NCI-H128 (cell line): ENCODE measurements around the gene CETP.
"Not testable (repeated sequence)": the region's sequence is repeated elsewhere in the genome, so short reads cannot be mapped to it uniquely, and the experiment has no call there.

Experiments
- DNase-seq: peaks from one replicate; lab custom pipeline; 2025; ENCODE audit not compliant: unreplicated experiment; lab: John Stamatoyannopoulos, UW

Gene CETP

DNA sequence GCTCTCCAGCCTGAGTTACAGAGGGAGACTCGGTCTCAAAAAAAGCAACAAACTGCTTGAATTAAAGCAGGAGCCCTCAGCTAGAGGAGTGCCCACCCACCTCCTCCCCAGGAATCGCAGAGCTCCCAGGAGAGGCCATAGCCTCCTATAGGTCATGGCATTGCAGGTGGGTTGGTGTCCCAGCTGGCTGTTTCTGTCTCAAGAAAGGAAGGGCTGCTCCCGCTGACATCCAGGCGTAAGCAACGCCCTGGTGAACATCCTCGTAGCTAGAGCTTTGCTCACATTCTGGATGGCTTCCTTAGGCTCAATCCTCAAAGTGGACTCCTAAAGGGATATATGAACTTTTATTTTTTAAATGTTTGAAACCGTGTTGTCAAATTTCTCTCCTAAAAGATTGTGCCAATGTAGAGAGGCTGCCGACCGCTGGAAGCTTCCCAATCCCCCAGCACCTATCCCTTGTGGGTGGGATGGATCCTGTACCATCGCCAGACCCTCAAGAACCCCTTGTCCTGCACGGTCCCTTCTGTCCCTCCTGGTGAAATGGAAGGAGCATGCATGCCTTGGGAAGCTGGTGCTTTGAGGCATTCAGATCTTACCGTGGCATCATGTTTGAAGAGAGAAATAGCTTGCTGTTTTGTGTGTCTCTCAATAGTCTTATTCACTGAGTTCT lies 33.5 kb downstream of the CETP start:
- DNase-seq = no peak

GRCh38 chr16:56997264-56997663 lies 35.5 kb downstream of the CETP start:
- DNase-seq = no peak

- no peak for DNase-seq
These were observed 36.2 kb downstream of the CETP start for GRCh38 chr16:56997931-56998330.

GRCh38 chr16:56998352-56998751 lies 36.6 kb downstream of the CETP start:
- no peak for DNase-seq

DNA sequence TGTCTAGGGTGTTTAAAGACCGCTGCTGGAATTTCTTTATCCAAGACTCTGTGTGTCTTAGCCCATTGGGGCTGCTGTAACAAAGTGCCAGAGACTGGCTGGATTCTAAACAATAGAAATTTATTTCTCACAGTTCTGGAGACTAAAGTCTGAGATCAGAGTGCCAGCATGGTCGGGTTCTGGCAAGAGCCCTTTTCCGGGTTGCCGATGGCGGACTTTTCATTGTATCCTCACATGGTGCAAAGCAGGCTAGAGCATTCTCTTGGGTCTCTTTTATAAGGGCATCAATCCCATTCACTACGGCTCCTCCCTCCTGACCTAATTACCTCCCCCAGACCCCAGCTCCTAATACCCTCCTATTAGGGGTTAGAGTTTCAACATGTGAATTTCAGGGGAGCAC lies 37.1 kb downstream of the CETP start:
- no peak for DNase-seq

DNA sequence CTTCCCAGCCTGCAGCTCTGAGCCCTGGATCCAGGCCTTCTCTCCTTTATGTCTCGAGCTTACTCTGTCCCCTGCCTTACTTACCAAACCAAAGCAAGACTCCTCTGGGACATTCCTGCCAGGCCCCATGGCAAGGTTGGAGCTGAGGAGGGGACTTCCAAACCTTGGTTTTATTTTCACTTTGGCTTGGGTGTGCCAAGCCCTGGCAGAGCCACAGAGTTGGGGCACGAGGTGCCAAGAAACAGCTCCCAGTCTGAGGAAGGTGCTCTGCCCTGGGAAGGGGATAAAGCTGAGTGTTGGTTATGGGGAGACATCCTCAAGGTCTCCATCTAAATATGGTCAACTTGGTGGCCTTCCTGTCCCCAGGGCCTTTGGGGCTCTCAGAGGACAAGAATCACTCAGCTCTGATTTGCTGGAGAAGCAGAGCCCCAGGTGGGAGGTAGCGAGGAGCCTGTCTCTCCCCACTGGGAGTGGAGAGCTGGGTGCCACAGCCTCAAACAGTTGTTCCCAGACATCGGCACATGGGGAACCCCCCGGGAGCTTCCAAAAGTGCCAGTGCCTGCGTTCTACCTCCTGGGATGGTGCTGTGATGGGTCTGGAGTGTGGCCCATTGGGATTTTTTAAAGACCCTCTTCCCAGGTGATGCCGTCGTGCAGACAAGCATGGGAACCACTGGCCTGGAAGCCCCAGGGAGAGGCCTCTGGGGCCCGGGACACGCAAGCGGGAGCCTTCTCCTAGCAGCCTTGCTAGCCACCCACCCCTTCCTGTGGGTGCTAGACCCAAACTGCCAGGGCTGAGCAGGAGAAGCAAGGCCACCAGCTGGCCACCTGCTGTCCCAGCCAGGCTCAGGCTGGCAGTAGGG lies 37.9 kb downstream of the CETP start:
- DNase-seq = no peak

DNA sequence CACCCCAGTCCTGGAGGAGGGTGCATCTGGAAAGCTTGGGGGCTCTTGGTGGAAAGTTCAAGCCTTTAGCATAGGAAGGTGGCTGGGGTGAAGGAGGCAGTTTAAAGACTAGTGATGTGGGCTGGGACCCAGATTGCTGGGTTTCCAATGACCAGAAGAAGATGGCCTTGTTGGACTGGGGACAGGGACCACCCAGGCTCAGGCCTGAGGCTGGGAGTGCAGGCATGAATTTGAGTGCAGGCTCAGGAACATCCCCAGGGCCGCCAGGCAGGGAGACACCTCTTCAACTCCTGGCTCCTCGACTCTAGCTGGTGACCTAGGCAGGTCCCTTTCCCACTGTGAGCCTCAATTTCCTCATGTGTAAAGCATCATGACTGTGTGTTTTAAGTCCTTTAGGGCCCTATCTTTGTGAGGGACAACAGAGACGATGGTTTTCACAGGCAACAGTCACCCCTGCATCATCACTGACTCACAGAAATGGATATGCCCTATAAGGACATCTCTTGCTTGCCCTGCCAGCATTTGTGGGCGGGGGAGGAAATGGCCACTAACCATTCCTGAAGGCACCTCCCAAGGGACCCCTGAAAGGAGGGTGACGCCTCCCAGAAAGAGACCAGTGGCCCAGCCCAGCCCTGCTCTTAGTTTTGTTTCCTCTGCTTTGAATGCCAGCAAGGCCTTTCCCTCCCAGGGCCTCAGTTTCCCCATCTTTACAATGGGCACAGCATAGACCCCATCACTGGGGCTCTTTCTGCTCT lies 38.7 kb downstream of the CETP start:
- no peak for DNase-seq

GRCh38 chr16:57001026-57001679 lies 39.4 kb downstream of the CETP start:
- DNase-seq = no peak

DNA sequence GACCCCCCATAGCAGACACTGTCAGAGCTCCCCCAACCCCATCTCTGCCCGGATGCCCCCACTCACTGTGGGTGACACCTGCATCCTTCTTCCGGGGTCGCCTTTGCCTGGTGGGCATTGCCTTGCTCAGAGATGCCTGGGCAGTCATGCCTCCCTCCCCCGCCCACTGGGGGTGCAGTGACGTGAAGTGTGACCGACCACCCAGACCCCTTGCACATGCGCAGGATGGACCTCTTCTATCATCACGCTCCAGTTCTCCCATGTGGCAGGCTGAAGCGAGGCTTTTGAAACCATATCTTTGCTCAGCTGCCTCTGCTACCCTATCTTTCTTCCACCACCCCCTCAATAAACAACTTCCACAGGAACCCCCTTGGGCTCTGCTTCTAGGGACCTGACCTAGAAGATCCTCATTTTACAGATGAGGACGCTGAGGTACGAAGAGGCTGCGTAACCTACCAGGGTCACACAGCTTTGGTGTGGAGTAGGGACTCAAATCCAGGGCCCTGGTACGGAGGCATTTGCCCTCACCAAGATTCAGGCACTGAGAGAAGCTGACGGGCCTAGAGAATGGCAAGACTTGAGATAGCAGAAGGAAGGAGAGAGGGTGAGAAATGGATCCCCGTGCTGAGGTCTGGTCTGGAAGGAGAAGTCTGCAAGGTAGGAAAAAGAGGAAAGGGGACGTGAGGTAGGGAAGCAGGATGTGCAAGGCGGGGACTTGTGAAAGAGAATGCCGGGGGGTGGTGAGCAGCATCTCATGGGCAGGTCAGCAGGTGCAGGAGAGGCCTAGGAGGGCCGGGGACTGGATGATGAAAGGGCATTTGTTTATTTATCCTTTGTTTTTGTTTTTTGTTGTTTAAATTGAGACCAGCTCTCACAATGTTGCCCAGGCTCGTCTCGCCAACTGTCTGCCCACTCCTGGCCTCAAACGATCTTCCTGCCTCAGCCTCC lies 42.0 kb downstream of the CETP start:
- no peak for DNase-seq

- no peak for DNase-seq
These were observed 42.9 kb downstream of the CETP start for GRCh38 chr16:57004387-57005250.

DNA sequence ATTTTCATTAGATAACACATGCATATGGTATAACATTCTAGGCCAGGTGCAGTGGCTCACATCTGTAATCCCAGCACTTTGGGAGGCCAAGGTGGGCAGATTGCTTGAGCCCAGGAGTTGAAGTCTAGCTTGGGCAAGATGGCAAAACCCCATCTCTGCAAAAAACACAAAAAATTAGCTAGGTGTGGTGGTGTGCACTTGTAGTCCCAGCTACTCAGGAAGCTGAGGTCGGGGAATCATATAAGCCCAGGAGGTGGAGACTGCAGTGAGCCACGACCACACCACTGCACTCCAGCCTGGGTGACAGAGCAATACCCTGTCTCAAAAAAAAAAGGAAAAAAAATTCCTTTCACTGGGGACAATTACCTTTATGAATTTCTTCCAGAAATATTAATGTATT lies 43.8 kb downstream of the CETP start:
- DNase-seq = not testable (repeated sequence)

GRCh38 chr16:57007050-57007449 lies 45.3 kb downstream of the CETP start:
- DNase-seq = no peak

GRCh38 chr16:57007530-57007929 lies 45.8 kb downstream of the CETP start:
- DNase-seq = no peak

DNA sequence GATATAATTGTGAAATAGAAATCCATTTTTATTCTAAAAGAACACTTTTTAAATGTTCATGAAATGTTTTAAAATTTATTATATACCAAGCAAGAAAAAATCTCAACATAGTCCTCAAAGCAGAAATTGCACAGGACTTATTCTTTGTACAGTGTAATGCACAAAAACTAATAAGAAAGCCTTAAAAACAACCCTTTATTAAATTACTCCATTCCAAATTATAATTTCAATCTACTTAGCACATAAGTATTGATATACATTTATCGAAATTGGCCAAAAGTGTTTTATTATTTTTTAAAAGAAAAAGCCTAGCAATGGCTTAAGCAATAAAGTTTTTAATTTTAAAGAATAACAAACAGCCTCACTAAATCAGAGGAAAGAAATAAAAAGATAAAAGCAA lies 46.7 kb downstream of the CETP start:
- no peak for DNase-seq

- DNase-seq = no peak
These were observed 48.0 kb downstream of the CETP start for GRCh38 chr16:57009643-57010170.

GRCh38 chr16:57012353-57012752 lies 50.6 kb downstream of the CETP start:
- DNase-seq = no peak

DNA sequence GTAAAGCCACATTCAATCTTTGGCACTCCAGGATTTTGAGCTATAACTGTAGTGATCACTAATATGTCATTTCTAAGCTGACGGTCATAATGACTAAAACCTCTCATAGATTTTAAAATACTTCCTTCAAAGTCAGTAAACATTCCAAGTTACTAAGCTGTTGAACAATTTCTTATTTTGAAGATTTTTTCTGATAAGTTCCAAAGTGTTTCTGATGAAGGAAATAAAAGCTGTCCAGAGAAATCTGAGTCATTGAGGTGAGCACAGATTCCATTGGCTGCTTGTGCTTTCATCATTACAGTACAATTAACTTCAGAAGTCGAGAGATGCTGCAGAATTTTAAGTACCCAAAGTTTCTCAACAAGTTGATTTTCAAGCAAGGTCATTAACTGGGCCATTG lies 51.5 kb downstream of the CETP start:
- no peak for DNase-seq

- no peak for DNase-seq
These were observed 52.2 kb downstream of the CETP start for GRCh38 chr16:57013902-57014301.

DNA sequence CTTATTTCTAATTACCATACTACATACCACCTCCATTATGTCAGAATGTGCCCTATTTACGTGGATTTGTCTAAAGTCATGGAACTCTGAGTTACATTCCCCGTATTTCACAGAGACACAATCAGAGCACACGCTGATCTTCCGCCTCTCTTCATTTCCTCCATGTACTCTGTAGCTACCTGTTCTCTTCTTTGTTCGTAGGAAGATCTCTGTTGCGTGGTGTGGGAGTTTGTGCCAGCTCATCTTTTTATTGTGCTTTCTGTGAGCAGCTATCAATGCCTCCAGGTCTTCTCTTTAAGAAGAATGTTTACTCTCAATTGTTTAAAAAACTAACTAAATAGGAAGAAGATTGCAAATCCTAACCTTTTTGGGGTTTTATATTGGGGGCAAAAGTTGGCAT lies 54.6 kb downstream of the CETP start:
- no peak for DNase-seq
